HCT116 (cell line): Measurements from ENCODE around the gene TUBA3E.
"Not testable (repeated sequence)": the region's sequence is repeated elsewhere in the genome, so short reads cannot be mapped to it uniquely, and the experiment has no call there.

ENCODE experiments used
- CBX3 ChIP-seq: IDR thresholded peaks from 2 replicates; pipeline ENCODE4 v1.6.1; 2012; ENCODE audit warnings: low read depth
- CEBPB ChIP-seq: IDR thresholded peaks from 2 replicates; pipeline ENCODE4 v1.6.1; 2012; ENCODE audit warnings: low read depth
- FOSL1 ChIP-seq: IDR thresholded peaks from 2 replicates; pipeline ENCODE4 v1.6.1; 2012; ENCODE audit warnings: low read depth
- POLR2A ChIP-seq: IDR thresholded peaks from 2 replicates; pipeline ENCODE4 v1.7.0; 2011; ENCODE audit warnings: borderline replicate concordance; ENCODE audit not compliant: insufficient read depth, insufficient read length; ENCODE audit errors: extremely low read depth
- POLR2AphosphoS5 ChIP-seq: IDR thresholded peaks from 2 replicates; pipeline ENCODE4 v1.6.1; 2011; ENCODE audit warnings: mild to moderate bottlenecking, low read depth, low read length, moderate library complexity
- SIN3A ChIP-seq: IDR thresholded peaks from 2 replicates; pipeline ENCODE4 v1.6.1; 2012; ENCODE audit warnings: low read depth
- ZFX ChIP-seq: fragments of 450-650 bp; IDR thresholded peaks from 2 replicates; pipeline ENCODE4 v1.6.1; 2017
- ZNF274 ChIP-seq: fragments of 200-500 bp; sonication (Bioruptor generic); IDR thresholded peaks from 2 replicates; pipeline ENCODE4 v1.6.1; 2014; ENCODE audit warnings: mild to moderate bottlenecking, low read depth, low read length, inconsistent platforms
- TF ChIP-seq, protein P1 (sequence below), 3 experiments: fragments of 200-600 bp in 1 of 3; sonication (generic) in 1 of 3; IDR thresholded peaks in 2 of 3; conservative IDR thresholded peaks in 1 of 3; 2 replicates each; pipeline ENCODE4 v1.5.1; 2012 to 2017; ENCODE audit warnings: low read depth in 2 of 3, low read length in 2 of 3, antibody characterized with exemption in 1 of 3, borderline replicate concordance in 1 of 3, control low read depth in 1 of 3, mild to moderate bottlenecking in 1 of 3, mixed read lengths in 1 of 3, mixed run types in 1 of 3, moderate library complexity in 1 of 3; ENCODE audit not compliant: insufficient read depth in 1 of 3
- TF ChIP-seq, protein P2 (sequence below): IDR thresholded peaks from 2 replicates; pipeline ENCODE4 v1.6.1; 2012; ENCODE audit warnings: low read depth

DNA sequence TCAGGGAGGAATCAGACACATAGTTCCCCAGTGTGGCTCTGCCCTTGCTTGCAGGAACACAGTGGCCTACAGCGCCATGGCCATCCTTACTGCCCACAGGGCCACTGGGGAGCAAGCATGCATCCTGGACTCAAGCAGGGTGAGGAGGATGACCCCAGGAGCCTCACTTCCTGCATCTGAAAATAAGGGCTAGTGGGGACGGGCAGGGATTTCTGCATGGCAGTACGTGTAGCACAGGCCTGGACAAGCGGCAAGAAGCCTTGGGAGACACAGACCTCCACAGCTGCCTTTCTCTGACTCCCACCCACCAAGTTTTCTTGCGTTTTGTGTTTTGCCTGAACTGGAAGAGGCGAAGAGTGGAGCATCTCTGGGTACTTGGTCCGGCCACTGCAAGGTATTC, 35.8 kb downstream of the TUBA3E start:
- TF ChIP-seq, protein P1, sequence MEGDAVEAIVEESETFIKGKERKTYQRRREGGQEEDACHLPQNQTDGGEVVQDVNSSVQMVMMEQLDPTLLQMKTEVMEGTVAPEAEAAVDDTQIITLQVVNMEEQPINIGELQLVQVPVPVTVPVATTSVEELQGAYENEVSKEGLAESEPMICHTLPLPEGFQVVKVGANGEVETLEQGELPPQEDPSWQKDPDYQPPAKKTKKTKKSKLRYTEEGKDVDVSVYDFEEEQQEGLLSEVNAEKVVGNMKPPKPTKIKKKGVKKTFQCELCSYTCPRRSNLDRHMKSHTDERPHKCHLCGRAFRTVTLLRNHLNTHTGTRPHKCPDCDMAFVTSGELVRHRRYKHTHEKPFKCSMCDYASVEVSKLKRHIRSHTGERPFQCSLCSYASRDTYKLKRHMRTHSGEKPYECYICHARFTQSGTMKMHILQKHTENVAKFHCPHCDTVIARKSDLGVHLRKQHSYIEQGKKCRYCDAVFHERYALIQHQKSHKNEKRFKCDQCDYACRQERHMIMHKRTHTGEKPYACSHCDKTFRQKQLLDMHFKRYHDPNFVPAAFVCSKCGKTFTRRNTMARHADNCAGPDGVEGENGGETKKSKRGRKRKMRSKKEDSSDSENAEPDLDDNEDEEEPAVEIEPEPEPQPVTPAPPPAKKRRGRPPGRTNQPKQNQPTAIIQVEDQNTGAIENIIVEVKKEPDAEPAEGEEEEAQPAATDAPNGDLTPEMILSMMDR (IDR thresholded peaks at IDR 0.05 in 2 of 3, conservative IDR thresholded peaks at IDR 0.05 in 1 of 3; ENCODE audit: borderline replicate concordance in 1 of 3, insufficient read depth in 1 of 3, low read depth in 2 of 3, low read length in 2 of 3): not testable (repeated sequence)
- TF ChIP-seq POLR2AphosphoS5, FOSL1, POLR2A, ZNF274, CBX3, ZFX, SIN3A, CEBPB: not testable (repeated sequence)
- TF ChIP-seq, protein P2, sequence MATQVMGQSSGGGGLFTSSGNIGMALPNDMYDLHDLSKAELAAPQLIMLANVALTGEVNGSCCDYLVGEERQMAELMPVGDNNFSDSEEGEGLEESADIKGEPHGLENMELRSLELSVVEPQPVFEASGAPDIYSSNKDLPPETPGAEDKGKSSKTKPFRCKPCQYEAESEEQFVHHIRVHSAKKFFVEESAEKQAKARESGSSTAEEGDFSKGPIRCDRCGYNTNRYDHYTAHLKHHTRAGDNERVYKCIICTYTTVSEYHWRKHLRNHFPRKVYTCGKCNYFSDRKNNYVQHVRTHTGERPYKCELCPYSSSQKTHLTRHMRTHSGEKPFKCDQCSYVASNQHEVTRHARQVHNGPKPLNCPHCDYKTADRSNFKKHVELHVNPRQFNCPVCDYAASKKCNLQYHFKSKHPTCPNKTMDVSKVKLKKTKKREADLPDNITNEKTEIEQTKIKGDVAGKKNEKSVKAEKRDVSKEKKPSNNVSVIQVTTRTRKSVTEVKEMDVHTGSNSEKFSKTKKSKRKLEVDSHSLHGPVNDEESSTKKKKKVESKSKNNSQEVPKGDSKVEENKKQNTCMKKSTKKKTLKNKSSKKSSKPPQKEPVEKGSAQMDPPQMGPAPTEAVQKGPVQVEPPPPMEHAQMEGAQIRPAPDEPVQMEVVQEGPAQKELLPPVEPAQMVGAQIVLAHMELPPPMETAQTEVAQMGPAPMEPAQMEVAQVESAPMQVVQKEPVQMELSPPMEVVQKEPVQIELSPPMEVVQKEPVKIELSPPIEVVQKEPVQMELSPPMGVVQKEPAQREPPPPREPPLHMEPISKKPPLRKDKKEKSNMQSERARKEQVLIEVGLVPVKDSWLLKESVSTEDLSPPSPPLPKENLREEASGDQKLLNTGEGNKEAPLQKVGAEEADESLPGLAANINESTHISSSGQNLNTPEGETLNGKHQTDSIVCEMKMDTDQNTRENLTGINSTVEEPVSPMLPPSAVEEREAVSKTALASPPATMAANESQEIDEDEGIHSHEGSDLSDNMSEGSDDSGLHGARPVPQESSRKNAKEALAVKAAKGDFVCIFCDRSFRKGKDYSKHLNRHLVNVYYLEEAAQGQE: not testable (repeated sequence)
